ENCODE measurements around the gene CLPTM1L. TPM values are rescaled to one million over a fixed set of nuclear protein-coding genes. Genes with fewer than 3 reads are reported as not detected.

CLPTM1L gene
- polyA plus RNA-seq, 2 of the 4 experiments (the other 2 are of a cell fraction): 171 to 173 TPM

- no peak for DNase-seq (ENCODE audit: low read depth in 1 of 2, low spot score in 1 of 2)
- no peak overlapping the region for H3K4me3 ChIP-seq
- H3K4me1 ChIP-seq: no peaks in the 10 kb centered on the region
- ChIA-PET POLR2A (no interaction called here), CTCF (no interaction called here)
- FAIRE-seq: no peak
- H3K27ac ChIP-seq: no peak overlapping the region
- H3K4me2 ChIP-seq: no peak overlapping the region
- WGBS (ENCODE audit: missing lambda C conversion rate): 90% methylated on average over 16 of the region's 16 CpGs
- TF ChIP-seq CBX2 (IDR thresholded peaks at IDR 0.05; ENCODE audit: borderline replicate concordance, low read depth): no peak
- no peak for TF ChIP-seq KDM1A (IDR thresholded peaks at IDR 0.05; ENCODE audit: low read depth)
- no peak for TF ChIP-seq NPAS2 (CRISPR knock-in tag; IDR thresholded peaks at IDR 0.05; ENCODE audit: borderline replicate concordance)
- TF ChIP-seq KDM5A (IDR thresholded peaks at IDR 0.05): no peak
- TF ChIP-seq FOXS1 (CRISPR knock-in tag; IDR thresholded peaks at IDR 0.05): no peak
- TF ChIP-seq ATOH8 (CRISPR knock-in tag; IDR thresholded peaks at IDR 0.05; ENCODE audit: low read depth): no peak
- no peak for TF ChIP-seq JUNB (IDR thresholded peaks at IDR 0.05)
- TF ChIP-seq FOSB (CRISPR knock-in tag; IDR thresholded peaks at IDR 0.05): no peak
- TF ChIP-seq EHMT2 (IDR thresholded peaks at IDR 0.05; ENCODE audit: low read depth): no peak
- no peak for TF ChIP-seq RAD21 (conservative IDR thresholded peaks at IDR 0.05 in 1 of 2, IDR thresholded peaks at IDR 0.05 in 1 of 2)
- no peak for TF ChIP-seq ZC3H11A (IDR thresholded peaks at IDR 0.05)
- TF ChIP-seq ZSCAN20 (CRISPR knock-in tag; IDR thresholded peaks at IDR 0.05): no peak
- TF ChIP-seq GATA3 (IDR thresholded peaks at IDR 0.05; ENCODE audit: borderline replicate concordance): no peak
- no peak for TF ChIP-seq RFX5 (IDR thresholded peaks at IDR 0.05)
- no peak for TF ChIP-seq CHD4 (IDR thresholded peaks at IDR 0.05; ENCODE audit: borderline replicate concordance)
- TF ChIP-seq CTCF (IDR thresholded peaks at IDR 0.05): no peak
- no peak for TF ChIP-seq NFE2L2 (conservative IDR thresholded peaks at IDR 0.05; ENCODE audit: low read length)
- no peak for ATAC-seq
- H3K9me3 ChIP-seq: no peaks in the 10 kb centered on the region
Observed at GRCh38 chr5:1274471-1274870, 70.4 kb downstream of the CLPTM1L start.

- WGBS (ENCODE audit: missing lambda C conversion rate): 96% methylated on average over 13 of the region's 20 CpGs
- no peak for TF ChIP-seq CHD4 (IDR thresholded peaks at IDR 0.05; ENCODE audit: borderline replicate concordance)
- no peak for TF ChIP-seq EHF (CRISPR knock-in tag; IDR thresholded peaks at IDR 0.05)
- TF ChIP-seq JUN (IDR thresholded peaks at IDR 0.05): no peak
- no peak for TF ChIP-seq ZFP36 (IDR thresholded peaks at IDR 0.05; ENCODE audit: borderline replicate concordance, partially characterized antibody)
- no peak for TF ChIP-seq RFX5 (IDR thresholded peaks at IDR 0.05)
- TF ChIP-seq EP300 (IDR thresholded peaks at IDR 0.05): no peak
- TF ChIP-seq RNF2 (IDR thresholded peaks at IDR 0.05; ENCODE audit: borderline replicate concordance, low read depth): no peak
- TF ChIP-seq HES2 (IDR thresholded peaks at IDR 0.05): no peak
- TF ChIP-seq BHLHE40 (IDR thresholded peaks at IDR 0.05; ENCODE audit: low read depth, low read length): no peak
- no peak for TF ChIP-seq FOXS1 (CRISPR knock-in tag; IDR thresholded peaks at IDR 0.05)
- no peak for TF ChIP-seq PBX3 (IDR thresholded peaks at IDR 0.05)
- no peak for TF ChIP-seq TFCP2L1 (CRISPR knock-in tag; IDR thresholded peaks at IDR 0.05)
- no peak for TF ChIP-seq RAD21 (conservative IDR thresholded peaks at IDR 0.05 in 1 of 2, IDR thresholded peaks at IDR 0.05 in 1 of 2)
- TF ChIP-seq E2F6 (IDR thresholded peaks at IDR 0.05; ENCODE audit: borderline replicate concordance, low read depth): no peak
- H3K4me1 ChIP-seq: no peaks in the 10 kb centered on the region
- no peak for DNase-seq (ENCODE audit: low read depth in 1 of 2, low spot score in 1 of 2)
- POLR2A ChIA-PET: no interaction called here
- no peak for FAIRE-seq
- H3K27ac ChIP-seq: no peak overlapping the region
- CTCF ChIA-PET: no interaction called here
- no peak overlapping the region for H3K4me3 ChIP-seq
- no peaks in the 10 kb centered on the region for H3K9me3 ChIP-seq
- no peak for ATAC-seq
- H3K4me2 ChIP-seq: no peak overlapping the region
Observed at GRCh38 chr5:1273745-1274144, 71.2 kb downstream of the CLPTM1L start.
